Muscle layer of colon (tissue), 2 donors: ENCODE measurements around the gene EXT2.

ENCODE experiments used
- H3K27ac ChIP-seq: one replicate; pipeline ENCODE4 v1.7.0; 2013; ENCODE audit warnings: low read depth, mild to moderate bottlenecking, low read length, moderate library complexity
- H3K27me3 ChIP-seq, 2 donors: one replicate each; pipeline ENCODE4 v1.7.0; 2013; ENCODE audit warnings: low read length in 2 of 2, mild to moderate bottlenecking in 2 of 2; ENCODE audit not compliant: insufficient read depth in 2 of 2, control insufficient read depth in 1 of 2
- H3K36me3 ChIP-seq: one replicate; pipeline ENCODE4 v1.7.0; 2013; ENCODE audit warnings: mild to moderate bottlenecking, low read length; ENCODE audit not compliant: insufficient read depth
- H3K4me1 ChIP-seq: one replicate; pipeline ENCODE4 v1.7.0; 2013; ENCODE audit warnings: mild to moderate bottlenecking, low read length; ENCODE audit not compliant: insufficient read depth
- H3K4me3 ChIP-seq, 2 donors: one replicate each; pipeline ENCODE4 v1.7.0; 2013; ENCODE audit warnings: low read length in 2 of 2, low read depth in 1 of 2, mild to moderate bottlenecking in 1 of 2, moderate library complexity in 1 of 2
- H3K9ac ChIP-seq: one replicate; pipeline ENCODE4 v1.7.0; 2013; ENCODE audit warnings: low read length
- H3K9me3 ChIP-seq: one replicate; pipeline ENCODE4 v1.7.0; 2013; ENCODE audit warnings: mild to moderate bottlenecking, low read length
- donor health status: abdominal sarcoma.
- donor health status: Adenocarcinoma of cecum.

EXT2 gene

DNA sequence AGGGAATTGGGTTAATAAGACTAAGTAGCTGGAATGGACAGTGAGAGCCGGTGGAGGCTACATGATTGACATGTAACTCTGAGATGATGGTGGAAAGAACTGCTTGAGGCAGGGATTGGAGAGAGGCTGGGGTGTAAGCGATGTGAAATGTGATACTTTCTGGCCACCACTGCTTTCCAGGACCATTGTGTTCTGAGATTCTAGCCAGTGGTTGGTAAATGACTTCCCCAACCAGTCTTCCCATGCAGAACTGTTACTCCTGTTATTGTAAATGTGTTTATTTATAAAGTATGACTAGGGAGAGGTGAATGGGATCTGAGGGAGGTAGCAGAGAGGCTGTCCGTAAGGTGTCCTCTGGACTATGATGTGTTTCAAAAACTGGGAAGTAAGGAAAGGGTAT is 18.1 kb downstream of the EXT2 start:
- Histone ChIP-seq H3K27me3 (no peaks in the 10 kb centered on the region), H3K4me1 (no peaks in the 10 kb centered on the region), H3K27ac (no peak overlapping the region), H3K9ac (no peak overlapping the region), H3K4me3 (no peak overlapping the region), H3K36me3 (peaks cover 46% of the 10 kb centered on the region), H3K9me3 (no peaks in the 10 kb centered on the region)

DNA sequence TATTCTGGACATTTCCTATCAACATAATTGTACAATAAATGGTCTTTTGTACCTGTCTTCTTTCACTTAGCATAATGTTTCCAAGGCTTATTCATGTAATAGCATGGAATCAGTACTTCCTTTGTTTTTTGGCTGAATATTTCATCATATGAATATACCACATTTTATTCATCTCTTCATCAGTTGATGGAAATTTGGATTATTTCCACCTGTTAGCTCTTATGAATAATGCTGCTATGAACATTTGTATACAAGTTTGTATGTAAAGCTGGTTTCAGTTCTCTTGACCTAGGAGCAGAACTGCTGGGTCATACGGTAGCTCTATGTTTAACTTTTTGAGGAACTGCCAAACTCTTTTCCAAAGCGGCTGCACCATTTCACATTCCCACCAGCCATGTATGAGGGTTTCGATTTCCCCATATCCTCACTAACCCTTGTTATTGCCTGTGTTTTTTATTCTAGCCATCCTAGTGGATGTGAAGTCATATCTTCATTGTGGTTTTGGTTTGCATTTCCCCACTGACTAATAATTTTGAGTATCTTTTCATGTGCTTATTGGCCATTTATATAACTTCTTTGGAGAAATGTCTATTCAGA is 20.9 kb downstream of the EXT2 start:
- Histone ChIP-seq H3K36me3 (peaks cover 35% of the 10 kb centered on the region), H3K4me1 (no peaks in the 10 kb centered on the region), H3K9ac (no peak overlapping the region), H3K4me3 (no peak overlapping the region), H3K27ac (no peak overlapping the region), H3K27me3 (no peaks in the 10 kb centered on the region), H3K9me3 (no peaks in the 10 kb centered on the region)

DNA sequence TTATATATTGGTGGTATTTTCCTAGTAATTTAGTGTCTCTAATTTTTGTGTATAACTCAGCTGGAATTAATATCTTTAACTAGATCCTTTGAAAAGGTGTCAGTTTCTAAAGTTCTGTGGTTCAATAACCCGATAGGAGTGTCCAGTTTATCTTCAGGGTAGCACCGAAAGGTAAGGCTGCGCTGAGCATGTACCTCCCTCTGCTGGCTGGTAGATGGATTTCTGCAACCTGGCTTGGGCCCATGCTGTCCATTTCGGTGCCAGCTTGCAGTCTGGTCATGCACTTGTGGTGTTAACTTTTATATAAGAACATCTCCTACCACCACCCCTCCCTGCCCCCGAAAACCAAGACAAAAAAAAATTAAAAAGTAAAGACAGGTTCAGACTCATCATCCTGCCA is 24.7 kb downstream of the EXT2 start:
- H3K36me3 ChIP-seq, result peaks cover 27% of the 10 kb centered on the region

DNA sequence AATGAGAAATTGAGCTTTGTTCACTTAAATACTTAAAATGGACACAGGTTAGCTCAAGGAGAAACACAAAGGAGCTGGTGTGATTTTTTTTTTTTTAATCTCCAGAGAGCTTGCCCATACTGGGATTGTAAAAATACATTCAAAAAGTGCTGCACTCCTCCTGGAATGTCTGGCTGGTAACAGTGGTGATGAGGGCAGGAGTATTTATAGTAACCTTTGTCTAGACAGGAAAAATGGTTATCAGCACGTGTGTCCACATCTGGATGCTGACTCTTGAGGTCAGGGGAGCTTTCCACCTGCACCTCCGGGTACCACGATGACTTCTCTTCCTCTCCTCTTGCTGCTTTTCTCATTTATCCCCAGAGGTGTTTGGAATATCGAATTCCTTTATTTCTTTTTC is 30.1 kb downstream of the EXT2 start:
- Histone ChIP-seq H3K4me1 (no peaks in the 10 kb centered on the region), H3K27ac (no peak overlapping the region), H3K9ac (no peak overlapping the region), H3K27me3 (no peaks in the 10 kb centered on the region), H3K36me3 (peaks cover 51% of the 10 kb centered on the region), H3K9me3 (no peaks in the 10 kb centered on the region), H3K4me3 (no peak overlapping the region)

More for the DNA sequence above, 24.7 kb downstream of the EXT2 start:
- Histone ChIP-seq H3K4me1 (no peaks in the 10 kb centered on the region), H3K27ac (no peak overlapping the region), H3K9me3 (no peaks in the 10 kb centered on the region), H3K27me3 (no peaks in the 10 kb centered on the region), H3K4me3 (no peak overlapping the region), H3K9ac (no peak overlapping the region)

DNA sequence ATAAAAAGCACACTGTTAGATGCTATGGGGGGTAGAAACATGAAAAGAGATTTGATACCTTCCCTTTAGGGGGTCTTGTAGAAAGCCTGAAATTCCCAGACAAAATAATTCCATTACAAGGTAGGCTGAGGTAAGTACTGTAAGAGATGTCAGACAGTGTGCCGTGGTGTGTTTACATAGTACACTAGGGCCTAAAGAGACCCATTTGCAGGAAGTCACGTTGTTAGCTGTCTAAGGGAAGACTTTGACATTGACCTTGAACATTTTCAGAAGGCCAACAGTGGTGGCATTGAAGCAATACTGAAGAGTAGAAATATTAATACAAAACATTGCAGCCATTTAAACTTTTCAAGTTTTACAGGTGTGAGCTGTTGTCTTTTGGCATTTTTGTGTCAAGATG is 30.8 kb downstream of the EXT2 start:
- no peaks in the 10 kb centered on the region for H3K9me3 ChIP-seq
- no peaks in the 10 kb centered on the region for H3K27me3 ChIP-seq
- H3K36me3 ChIP-seq, result peaks cover 55% of the 10 kb centered on the region
- H3K27ac ChIP-seq, result no peak overlapping the region
- H3K4me3 ChIP-seq, result no peak overlapping the region
- H3K4me1 ChIP-seq, result no peaks in the 10 kb centered on the region
- no peak overlapping the region for H3K9ac ChIP-seq

DNA sequence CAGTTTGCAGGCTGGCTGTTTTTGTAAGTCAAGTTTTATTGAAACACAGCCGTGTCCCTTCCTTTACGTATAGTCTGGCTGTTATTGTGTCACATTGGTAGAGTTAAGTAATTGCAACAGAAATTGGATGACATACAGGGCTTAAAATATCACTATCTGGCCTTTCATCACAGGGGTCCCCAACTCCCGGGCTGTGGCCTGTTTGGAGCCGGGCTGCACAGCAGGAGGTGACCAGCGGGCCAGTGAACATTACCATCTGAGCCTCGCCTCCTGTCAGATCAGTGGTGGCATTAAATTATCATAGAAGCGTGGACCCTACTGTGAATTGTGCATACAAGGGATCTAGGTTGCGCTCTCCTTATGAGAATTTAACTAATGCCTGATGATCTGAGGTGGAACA is 31.7 kb downstream of the EXT2 start:
- Histone ChIP-seq H3K9me3 (no peaks in the 10 kb centered on the region), H3K4me1 (no peaks in the 10 kb centered on the region), H3K27ac (no peak overlapping the region), H3K4me3 (no peak overlapping the region), H3K36me3 (peaks cover 56% of the 10 kb centered on the region), H3K27me3 (no peaks in the 10 kb centered on the region), H3K9ac (no peak overlapping the region)

DNA sequence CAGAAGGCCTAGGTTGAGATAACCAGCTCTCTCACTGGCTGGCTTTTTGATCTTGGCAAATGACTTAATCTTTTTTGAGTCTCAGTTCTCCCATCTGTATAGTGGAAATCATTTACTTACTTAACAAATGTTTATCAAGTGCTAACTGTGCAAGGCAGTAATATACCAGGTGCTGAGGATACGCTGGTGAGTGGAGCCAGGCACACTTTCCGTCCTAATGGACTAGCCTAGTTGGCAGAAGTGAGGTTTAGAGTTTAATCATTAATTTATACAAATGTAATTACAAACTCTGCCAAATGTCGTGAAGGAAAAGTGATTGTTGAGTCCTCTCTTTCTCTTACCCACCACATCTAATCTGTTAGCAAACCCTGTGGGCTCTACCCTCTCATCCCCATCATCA is 33.3 kb downstream of the EXT2 start:
- Histone ChIP-seq H3K9ac (no peak overlapping the region), H3K36me3 (peaks cover 64% of the 10 kb centered on the region), H3K4me1 (no peaks in the 10 kb centered on the region), H3K9me3 (no peaks in the 10 kb centered on the region), H3K27me3 (no peaks in the 10 kb centered on the region), H3K27ac (no peak overlapping the region), H3K4me3 (no peak overlapping the region)

DNA sequence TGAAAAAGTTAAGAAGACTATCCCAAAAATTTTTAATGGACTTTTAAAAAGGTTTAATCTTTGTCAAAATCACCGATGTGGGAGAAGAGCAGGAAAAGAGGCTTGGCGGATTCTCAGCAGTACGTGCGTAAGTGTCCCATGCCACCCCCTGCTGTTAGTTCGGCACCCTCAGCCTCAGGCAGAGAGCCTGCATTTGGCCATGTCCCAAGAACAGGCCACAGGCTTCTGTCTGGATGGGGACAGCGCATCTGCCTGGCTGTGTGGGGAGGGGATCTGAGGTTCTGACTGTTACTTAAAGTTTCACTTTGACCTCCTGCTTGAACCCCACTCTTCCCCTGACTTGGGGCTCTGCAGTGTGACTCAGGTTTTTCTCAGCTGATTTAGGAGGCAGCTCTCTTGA is 35.3 kb downstream of the EXT2 start:
- no peak overlapping the region for H3K9ac ChIP-seq
- H3K36me3 ChIP-seq, result peaks cover 51% of the 10 kb centered on the region
- H3K4me1 ChIP-seq, result no peaks in the 10 kb centered on the region
- H3K4me3 ChIP-seq, result no peak overlapping the region
- H3K27ac ChIP-seq, result no peak overlapping the region
- H3K27me3 ChIP-seq, result no peaks in the 10 kb centered on the region
- H3K9me3 ChIP-seq, result no peaks in the 10 kb centered on the region

DNA sequence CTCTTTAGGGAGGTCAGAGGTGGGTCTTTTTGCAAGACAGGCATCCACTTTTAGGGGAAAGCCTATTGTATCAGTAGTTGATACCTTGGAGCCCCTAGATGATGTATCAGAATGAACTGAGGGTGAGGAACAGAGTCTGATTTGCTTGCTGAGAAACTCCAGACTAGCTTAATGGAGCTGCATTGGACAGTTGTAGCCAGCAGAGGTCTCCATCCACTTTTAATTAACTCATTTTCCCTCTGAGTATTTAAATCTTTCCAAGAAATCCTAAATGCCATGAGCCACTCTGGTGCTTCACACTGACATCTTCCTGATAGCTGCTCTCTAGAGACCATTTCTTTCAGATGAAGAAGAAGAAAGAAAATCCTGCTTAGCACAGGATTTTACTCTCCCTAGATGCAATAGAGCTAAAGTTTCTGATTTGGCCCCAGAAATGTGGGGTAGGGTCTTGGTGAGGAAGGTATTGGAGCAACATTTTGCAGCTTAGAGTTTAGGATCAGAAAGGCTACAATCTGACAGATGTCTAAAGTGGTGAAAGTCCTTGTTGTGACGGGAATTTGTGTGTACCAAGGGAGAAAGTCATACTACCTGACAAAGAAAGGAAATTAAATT is 38.0 kb downstream of the EXT2 start:
- Histone ChIP-seq H3K4me3 (no peak overlapping the region), H3K9me3 (no peaks in the 10 kb centered on the region), H3K9ac (no peak overlapping the region), H3K36me3 (peaks cover 35% of the 10 kb centered on the region), H3K4me1 (no peaks in the 10 kb centered on the region), H3K27ac (no peak overlapping the region), H3K27me3 (no peaks in the 10 kb centered on the region)

DNA sequence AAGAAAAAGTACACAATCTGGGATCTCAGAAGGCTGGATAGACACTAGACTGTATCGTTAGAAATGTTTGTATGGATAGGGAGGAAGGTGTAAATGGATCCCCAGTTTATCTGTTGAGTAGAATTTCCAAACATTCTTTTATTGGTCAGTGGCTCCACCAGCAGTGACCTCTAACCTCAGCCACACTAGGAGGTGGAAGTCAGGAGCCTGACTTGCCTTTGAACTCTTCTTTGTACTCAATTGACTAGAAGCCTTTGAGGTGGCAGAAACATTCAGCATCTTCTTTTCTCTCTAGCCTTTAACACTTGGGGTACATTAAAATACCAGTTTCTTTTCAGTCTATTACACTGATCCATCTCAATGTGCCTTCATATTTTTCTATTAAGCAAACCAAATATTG is 39.1 kb downstream of the EXT2 start:
- Histone ChIP-seq H3K9me3 (no peaks in the 10 kb centered on the region), H3K36me3 (peaks cover 28% of the 10 kb centered on the region), H3K4me3 (no peak overlapping the region), H3K27me3 (no peaks in the 10 kb centered on the region), H3K27ac (no peak overlapping the region), H3K9ac (no peak overlapping the region), H3K4me1 (peaks cover 1% of the 10 kb centered on the region)

DNA sequence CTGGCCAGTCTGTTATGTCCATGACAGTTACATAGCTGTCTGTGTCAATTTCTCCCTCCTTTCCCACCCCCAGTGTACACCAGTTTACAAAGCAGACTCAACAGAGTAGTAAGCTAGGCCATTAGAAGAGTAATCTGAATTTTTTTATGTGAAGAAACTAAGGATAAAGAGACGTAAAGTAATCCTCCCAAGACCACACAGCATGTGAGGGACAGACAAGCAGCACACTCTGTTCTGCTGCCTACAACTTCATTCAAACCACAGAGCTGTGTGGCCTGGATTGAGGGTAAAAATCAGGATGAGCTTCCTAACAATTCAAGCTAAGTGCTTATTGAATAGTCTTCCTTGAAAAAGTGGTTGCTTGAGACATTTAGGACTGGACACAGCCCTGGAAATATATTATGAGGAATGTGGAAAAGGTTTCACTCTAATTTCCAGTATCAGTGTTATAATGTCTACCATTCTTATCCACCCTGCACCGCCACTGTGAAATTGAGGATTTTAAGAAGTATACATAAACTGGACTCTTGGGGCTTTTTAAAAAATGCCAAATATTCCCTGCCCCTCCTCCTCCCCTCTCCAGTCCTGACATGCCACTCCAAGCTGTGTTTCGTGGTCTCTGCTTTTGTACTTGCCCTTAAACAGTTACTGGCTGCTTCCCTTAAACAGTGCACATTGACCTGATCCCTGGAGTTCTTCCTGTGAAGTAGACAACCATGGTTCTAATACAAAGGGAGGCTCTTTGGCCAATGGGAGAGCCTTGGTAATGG is 40.9 kb downstream of the EXT2 start:
- Histone ChIP-seq H3K27me3 (no peaks in the 10 kb centered on the region), H3K36me3 (peaks cover 14% of the 10 kb centered on the region), H3K9me3 (no peaks in the 10 kb centered on the region), H3K9ac (no peak overlapping the region), H3K27ac (no peak overlapping the region), H3K4me3 (no peak overlapping the region), H3K4me1 (peaks cover 8% of the 10 kb centered on the region)
